GM12891 (cell line): ENCODE results near the gene LIMS1.

Experiments
- DNase-seq: peaks from one replicate; pipeline ENCODE4 v3.0.0; 2011; ENCODE audit warnings: low spot score; ENCODE audit not compliant: insufficient read length
- FAIRE-seq: peaks from 2 replicates; lab custom pipeline; 2011; peaks lifted over from hg19 to GRCh38; lab: Jason Lieb, UNC
- PAX5 ChIP-seq: IDR thresholded peaks from 2 replicates; pipeline ENCODE4 v1.6.1; 2011; ENCODE audit warnings: low read length, moderate library complexity, mild to moderate bottlenecking; ENCODE audit not compliant: insufficient read depth, severe bottlenecking
- POLR2A ChIP-seq: IDR thresholded peaks from 2 replicates; pipeline ENCODE4 v1.6.1; 2011; ENCODE audit warnings: low read depth, low read length, control low read depth
- POLR2AphosphoS5 ChIP-seq: IDR thresholded peaks from 2 replicates; pipeline ENCODE4 v1.6.1; 2011; ENCODE audit warnings: low read depth, low read length, control low read depth
- POU2F2 ChIP-seq: IDR thresholded peaks from 2 replicates; pipeline ENCODE4 v1.6.1; 2011; ENCODE audit warnings: low read depth, mild to moderate bottlenecking, control low read depth, low read length, moderate library complexity
- SPI1 ChIP-seq: IDR thresholded peaks from 2 replicates; pipeline ENCODE4 v1.6.1; 2011; ENCODE audit warnings: low read depth, low read length, control low read depth
- TAF1 ChIP-seq: IDR thresholded peaks from 2 replicates; pipeline ENCODE4 v1.6.1; 2011; ENCODE audit warnings: low read depth, low read length, control low read depth

LIMS1 gene

DNA sequence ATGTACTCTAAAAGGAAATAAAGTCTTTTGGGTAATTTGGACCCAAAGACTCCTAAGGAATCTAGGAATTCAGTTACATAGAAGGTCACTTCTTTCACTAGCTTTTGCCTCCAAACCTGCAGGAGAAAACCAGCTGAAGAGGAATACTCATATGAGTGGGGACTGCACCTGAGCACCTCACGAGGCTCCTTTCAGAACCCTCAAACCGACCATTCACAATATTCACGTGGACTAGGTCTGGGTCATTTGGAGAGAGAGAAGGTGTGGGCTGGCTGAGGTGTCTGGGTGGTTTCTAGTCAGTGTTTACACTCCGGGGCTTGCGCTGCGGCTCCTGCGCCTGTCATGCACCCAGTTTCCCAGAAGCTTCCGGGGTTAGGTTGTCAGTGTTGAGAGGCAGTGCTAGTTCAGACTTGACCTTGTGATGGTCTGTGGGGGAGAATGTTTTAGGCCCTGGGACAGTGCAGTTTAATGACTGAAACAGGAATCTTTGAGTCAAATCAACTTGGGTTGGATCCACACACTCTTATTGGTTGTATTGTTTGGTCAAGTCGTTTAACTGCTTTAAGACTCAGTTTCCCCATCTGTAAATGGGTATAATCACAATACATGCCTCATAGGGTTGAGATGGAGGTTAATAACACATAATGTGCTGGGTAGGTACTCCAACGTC lies 78.4 kb downstream of the LIMS1 start:
- DNase-seq, result no peak
- TF ChIP-seq SPI1 (no peak), POLR2AphosphoS5 (0 out of 2 replicates have a peak, but pooled peaks have one; percentile 4), POU2F2 (peak; percentile 91; the same call in 1 of the 2 replicates), TAF1 (no peak), PAX5 (peak; percentile 42), POLR2A (no peak)

DNA sequence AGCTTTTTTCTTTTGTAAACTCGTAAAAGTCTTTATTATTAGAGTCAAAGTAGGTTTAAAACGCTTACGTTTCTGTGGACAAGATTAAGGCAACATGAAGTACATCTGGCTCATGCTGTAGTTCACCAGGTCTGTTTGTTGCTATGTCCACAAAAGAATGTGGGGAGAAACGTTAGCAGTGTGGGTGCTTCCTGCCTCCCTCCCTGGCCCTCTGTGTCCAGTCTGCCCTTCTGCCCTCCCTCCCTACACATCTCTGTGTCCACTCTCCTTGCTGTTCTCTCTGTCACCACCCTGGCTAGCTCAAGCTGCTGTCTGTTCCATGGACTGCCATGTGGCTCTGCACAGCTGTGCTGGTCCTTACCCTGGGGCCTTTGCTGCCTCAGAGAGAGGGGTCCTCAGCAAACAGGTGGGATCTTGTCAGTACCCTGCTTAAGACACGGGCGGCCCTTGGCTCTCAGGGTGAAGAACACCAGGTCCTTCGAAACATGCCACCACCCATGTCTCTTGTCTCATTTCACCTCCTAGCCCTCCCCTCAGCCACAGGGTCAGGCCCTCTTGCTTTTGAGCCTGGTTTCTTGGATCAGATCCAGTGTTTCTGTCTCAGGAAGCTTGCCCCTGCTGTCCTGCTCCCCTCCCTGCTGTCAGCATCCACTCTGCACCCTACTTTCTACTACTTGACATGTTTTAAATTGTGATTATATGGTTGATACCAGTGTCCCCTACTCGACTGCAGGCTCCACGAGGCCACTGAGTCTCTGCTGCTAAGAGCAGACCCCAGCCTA lies 79.2 kb downstream of the LIMS1 start:
- no peak for DNase-seq
- no peak for TF ChIP-seq PAX5
- TF ChIP-seq POU2F2, result no peak
- TF ChIP-seq SPI1, result no peak
- TF ChIP-seq POLR2AphosphoS5, result no peak
- no peak for TF ChIP-seq POLR2A
- TF ChIP-seq TAF1, result no peak
- peak; percentile 70 for FAIRE-seq

More for the DNA sequence above, 78.4 kb downstream of the LIMS1 start:
- FAIRE-seq, result no peak

DNA sequence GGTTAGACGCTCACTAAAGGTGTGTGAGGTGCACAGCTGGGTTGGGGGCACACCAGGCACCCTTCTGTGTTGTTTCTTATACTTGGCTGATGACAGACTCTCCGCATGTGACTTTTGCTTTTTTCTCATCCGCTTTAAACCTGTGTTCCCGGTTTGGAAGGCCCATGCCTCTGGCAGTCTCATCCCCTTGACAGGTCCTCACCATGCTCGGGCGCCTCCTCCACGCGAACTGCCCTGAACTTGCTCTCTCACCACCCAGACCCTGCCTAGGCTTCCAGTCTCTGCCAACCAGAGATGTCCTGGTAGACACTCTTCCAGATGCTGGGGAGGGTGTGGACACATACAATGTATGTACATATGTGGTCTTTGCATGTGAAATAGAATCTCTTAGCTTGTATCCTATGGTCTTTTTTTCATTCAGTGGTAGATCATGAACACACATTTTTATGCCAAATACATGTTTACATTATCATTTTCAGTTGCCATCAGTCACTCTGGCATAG lies 79.8 kb downstream of the LIMS1 start:
- TF ChIP-seq PAX5 (no peak), POU2F2 (no peak), POLR2AphosphoS5 (no peak), POLR2A (no peak), SPI1 (no peak), TAF1 (no peak)
- FAIRE-seq, result no peak
- no peak for DNase-seq

GRCh38 chr2:108614659-108615058 lies 80.4 kb downstream of the LIMS1 start:
- no peak for DNase-seq
- no peak for FAIRE-seq
- TF ChIP-seq TAF1, result no peak

DNA sequence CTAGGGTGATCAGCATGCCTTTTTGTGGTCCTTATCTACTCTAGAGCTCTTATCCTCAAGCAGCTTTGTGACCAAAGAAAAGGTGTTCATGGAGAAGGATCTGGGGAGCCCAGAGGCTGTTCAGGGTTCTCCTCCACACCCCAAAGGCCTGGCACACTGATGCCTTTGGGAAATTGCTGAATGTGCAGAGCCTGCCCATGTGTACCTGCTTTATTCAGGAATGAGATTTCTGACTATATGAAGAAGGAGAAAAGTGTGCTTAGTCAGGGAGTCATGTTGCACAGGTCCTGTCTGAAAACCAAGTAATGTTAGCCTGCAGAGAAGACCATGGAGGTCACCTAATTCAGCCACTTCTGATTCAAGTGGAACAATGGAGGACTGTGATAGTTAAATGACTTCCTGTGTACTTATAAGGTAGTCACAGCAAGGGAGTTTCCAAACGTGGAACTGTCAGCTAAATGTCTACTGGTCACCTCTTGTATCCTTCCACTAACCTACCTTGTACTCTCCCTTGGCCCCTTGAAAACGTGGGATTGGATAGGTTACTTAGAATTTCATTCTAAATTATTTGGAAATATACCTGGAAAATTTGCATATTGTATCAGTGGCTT lies 81.3 kb downstream of the LIMS1 start:
- no peak for FAIRE-seq
- no peak for DNase-seq
- TF ChIP-seq POU2F2 (no peak), POLR2AphosphoS5 (no peak), POLR2A (no peak), TAF1 (no peak), PAX5 (no peak), SPI1 (no peak)

DNA sequence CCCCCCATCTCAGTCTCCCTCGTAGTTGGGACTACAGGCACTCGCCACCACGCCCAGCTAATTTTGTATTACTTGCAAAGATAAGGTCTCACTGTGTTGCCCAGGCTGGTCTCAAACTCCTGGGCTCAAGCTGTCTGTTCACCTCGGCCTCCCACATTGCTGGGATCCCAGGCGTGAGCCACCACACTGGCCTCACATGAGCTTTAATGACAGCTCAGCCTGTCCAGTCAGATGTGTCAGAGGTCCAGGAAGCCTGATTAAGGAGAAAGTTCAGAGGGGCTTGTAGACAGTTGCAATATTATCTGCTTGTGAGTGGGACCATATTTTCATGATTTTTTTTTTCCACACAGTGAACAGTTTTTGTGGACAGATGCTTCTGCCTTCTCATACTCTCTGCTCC lies 82.0 kb downstream of the LIMS1 start:
- no peak for DNase-seq
- TF ChIP-seq POLR2A (no peak), POLR2AphosphoS5 (no peak), PAX5 (no peak)
- FAIRE-seq, result no peak

DNA sequence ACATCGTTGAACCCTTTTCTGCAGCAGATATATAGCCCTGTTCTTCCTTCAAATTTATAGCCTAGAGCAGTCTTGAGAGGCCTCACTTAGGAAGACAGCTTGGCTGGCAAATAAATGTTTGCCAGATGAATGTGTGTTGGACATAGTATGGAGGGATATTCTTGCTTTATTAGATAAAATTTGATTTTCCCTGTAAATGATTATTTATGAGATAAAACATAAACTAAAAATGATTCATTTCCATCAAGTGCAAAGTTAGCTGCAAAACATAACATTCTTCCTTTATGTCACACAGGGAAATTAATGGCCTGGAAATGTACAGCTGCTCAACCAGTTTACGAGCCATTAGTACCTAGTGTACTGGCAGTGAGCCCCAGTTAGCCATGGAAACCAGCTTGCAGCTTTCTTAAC lies 82.5 kb downstream of the LIMS1 start:
- FAIRE-seq (no peak), DNase-seq (no peak)
- no peak for TF ChIP-seq POLR2A
- TF ChIP-seq PAX5, result no peak
- no peak for TF ChIP-seq SPI1
- TF ChIP-seq TAF1, result no peak
- TF ChIP-seq POU2F2, result no peak
- TF ChIP-seq POLR2AphosphoS5, result no peak

DNA sequence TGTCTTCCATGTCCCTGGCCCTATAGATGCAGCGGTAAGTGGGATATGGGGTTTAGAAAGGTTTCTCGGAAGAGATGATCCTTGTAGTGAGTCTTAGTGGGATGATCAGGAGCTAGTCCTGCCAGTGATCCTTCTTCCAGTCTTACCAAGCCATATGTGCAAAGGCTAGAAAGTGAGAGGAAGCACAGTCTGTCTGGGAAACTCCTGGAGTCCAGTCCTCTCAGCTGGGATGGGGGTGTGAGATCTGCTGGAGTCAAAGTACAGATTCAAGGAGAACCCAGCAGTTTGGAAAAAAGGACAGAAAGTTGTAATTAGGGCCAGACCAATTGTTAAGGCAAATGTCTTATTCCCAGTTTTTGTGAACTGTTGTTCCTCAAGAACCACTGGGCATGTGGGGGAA lies 83.3 kb downstream of the LIMS1 start:
- FAIRE-seq (no peak), DNase-seq (no peak)
- TF ChIP-seq POU2F2 (no peak), SPI1 (no peak), TAF1 (no peak), POLR2A (no peak), POLR2AphosphoS5 (no peak), PAX5 (no peak)

- DNase-seq (no peak), FAIRE-seq (no peak)
- TF ChIP-seq PAX5, result no peak
Observed at GRCh38 chr2:108619925-108620620, 85.8 kb downstream of the LIMS1 start.
